SH-SY5Y (cell line): ENCODE measurements around the gene GABRE.

Experiments used
- GATA2 ChIP-seq: IDR thresholded peaks from 2 replicates; pipeline ENCODE4 v1.6.1; 2011; ENCODE audit warnings: mild to moderate bottlenecking, low read depth, low read length
- GATA3 ChIP-seq: IDR thresholded peaks from 2 replicates; pipeline ENCODE4 v1.6.1; 2011; ENCODE audit warnings: low read depth, mild to moderate bottlenecking, low read length, moderate library complexity

DNA sequence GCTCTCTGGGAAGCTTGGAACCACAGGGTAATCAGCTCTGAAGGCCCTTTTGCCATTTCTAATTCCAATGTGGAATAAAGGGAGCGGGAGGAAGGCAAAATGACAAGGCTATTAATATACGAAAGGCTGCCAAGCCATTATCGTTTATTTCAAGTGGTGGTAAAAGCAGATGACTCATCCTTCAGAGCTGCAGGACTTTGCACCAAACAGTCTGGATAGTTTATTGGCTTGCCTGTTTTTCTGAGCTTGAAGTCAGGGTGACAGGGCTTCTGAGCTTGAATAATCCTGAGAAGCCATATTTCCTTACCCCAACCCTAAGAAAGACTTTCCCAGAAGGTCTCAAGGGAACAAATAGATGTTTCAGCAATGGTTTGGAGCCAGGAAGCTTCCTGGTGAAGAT is 7.7 kb upstream of the GABRE start:
- TF ChIP-seq GATA3 (no peak), GATA2 (no peak)
